Keratinocyte (primary cell): ENCODE results near the gene CACNA1B.
"Not testable (repeated sequence)": the region's sequence is repeated elsewhere in the genome, so short reads cannot be mapped to it uniquely, and the experiment has no call there.

Source experiments
- CTCF ChIP-seq, 3 experiments: IDR thresholded peaks in 1 of 3; conservative IDR thresholded peaks in 1 of 3; optimal IDR thresholded peaks in 1 of 3; 2 replicates in 2 of 3; 3 replicates in 1 of 3; pipeline versions ENCODE3 to v1.5.1; 2011; ENCODE audit warnings: low read length in 3 of 3, mild to moderate bottlenecking in 3 of 3, moderate library complexity in 2 of 3, control low read depth in 1 of 3, inconsistent platforms in 1 of 3; ENCODE audit not compliant: insufficient read depth in 2 of 3; ENCODE audit errors: extremely low read depth in 1 of 3
- EZH2 ChIP-seq: IDR thresholded peaks from one replicate; pipeline ENCODE4 v1.6.1; 2012; ENCODE audit warnings: inconsistent platforms, mild to moderate bottlenecking, low read length, moderate library complexity

GRCh38 chr9:137890768-137891587 is 13.4 kb downstream of the CACNA1B start:
- not testable (repeated sequence) for TF ChIP-seq CTCF (optimal IDR thresholded peaks at IDR 0.05 in 1 of 3, IDR thresholded peaks at IDR 0.05 in 1 of 3, conservative IDR thresholded peaks at IDR 0.05 in 1 of 3; ENCODE audit: extremely low read depth in 1 of 3, insufficient read depth in 2 of 3, low read length in 3 of 3); EZH2
